Stimulated activated CD8-positive, alpha-beta memory T cell treated with anti-CD3 and anti-CD28 coated beads, Interleukin-7, amount 100 ng/mL, for 1 hour (primary cell): ENCODE results near the gene STT3B.

Experiments
- DNase-seq, 2 donors: peaks; one replicate each; pipeline ENCODE4 v3.0.0-alpha.2; 2020; ENCODE audit warnings: low read depth in 2 of 2

The STT3B gene

DNA sequence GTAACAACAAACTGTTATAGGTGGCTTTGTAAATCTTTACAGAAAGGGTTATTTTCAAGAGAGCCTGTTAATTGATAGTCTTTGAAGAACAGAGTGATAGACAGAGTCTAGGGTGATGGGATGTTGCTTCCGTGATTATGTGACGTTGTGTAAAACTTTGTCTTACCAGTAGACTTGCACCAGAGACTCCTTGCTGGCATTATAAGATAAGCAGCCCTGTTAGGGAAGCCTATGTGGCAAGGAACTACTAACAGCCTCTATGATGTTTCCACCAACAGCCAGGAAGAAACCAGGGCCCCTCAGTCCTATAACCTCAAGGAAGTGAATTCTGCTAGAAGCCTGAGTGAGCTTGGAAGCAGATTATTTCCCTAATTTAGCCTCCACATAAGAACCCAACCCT is 18.9 kb downstream of the STT3B start:
- DNase-seq, result no peak

DNA sequence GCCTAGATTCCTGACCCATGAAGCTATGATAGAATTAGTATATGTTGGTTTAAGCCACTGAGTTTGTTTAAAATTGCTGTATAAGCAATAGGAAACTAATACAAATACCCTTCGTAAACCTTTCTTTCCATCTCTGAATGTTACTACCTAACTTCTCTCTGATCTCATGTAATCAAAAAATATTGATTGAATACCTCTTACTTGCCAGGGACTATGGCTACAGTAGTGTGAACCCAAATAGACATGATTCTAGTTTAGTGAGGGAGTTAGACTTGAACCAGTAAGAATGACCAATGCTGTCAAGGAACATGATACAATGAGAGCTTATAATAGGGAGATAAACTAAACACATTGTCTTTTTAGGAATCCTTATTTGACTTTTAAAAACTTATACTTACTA is 19.4 kb downstream of the STT3B start:
- no peak for DNase-seq

DNA sequence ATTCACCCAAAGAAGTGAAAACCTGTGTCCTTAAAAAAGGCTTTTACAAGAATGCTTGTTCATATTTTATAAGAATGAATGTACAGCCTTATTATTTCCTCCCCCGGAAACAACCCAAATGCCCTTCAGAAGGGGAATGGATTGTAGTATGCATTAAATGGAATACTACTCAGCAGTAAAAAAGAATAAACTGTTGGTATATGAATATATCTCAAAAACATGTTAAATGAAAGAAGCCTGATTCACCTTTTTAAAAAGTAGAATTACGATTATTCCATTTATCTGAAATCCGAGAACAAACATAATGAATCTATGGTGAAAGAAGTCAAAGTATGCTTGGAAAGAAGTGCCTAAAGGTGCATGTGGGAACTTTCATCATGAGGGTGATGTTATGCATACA is 20.5 kb downstream of the STT3B start:
- DNase-seq, result no peak

DNA sequence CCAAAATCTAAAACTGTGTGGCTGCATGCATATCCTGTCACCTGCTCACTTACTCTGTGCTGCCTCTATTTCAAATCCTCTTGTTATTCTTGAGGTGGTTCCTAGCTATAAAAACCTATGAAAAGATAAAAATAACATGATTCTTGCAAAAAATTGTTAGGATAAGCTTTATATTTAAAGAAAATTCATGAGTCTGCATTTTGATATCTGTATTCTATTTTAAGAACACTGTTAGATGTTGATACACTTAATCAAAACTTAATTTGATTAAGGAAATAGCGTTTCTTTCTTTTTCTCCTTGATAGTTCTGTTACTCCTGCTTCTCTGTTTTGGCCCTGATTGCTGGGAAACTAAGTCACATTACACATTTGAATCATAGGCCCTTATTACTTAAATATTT is 22.5 kb downstream of the STT3B start:
- no peak for DNase-seq

DNA sequence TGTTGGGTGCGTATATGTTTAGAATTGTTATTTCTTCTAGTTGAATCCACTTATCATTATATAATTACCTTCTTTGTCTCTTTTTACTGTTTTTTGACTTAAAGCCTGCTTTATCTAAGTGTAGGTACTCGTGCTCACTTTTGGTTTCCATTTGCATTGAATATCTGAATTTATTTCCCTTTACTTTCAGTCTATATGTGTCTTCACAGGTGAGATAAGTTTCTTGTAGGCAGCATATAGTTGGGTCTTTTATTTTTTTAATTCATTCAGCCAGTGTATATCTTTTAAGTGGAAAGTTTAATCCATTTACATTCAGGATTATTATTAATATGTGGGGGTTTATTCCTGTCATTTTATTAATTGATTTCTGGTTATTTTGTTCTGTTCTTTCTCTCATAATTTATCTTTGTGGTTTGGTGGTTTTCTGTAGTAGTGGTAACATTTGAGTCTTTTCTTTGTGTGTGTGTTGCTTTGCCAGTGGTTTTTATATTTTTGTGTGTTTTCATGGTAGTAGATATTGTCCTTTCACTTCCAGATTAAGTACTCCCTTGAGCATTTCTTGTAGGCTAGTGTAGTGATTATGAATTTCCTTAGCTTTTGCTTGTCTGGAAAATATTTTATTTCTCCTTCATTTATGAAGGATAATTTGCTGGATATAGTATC is 27.3 kb downstream of the STT3B start:
- DNase-seq, result no peak

DNA sequence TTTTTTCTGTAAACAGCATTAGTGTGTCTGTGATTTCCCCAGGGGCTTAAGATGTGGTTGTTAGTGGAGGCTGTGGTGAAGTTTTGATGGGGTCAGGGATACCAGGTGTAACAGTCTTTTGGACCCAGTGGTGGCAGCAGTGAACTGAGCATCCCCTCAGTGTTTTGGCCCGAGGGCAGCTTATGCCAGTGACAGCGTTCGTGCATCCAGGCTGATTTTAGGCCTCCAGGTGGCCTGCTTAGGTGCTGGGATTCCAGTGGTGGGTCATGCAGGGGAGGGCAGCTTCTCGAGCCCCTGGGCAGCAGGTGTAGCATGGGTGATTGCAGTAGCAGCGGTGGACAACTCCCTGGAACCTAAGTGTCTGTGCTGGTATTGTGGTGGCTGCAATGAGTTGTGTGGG is 29.2 kb downstream of the STT3B start:
- DNase-seq, result no peak

DNA sequence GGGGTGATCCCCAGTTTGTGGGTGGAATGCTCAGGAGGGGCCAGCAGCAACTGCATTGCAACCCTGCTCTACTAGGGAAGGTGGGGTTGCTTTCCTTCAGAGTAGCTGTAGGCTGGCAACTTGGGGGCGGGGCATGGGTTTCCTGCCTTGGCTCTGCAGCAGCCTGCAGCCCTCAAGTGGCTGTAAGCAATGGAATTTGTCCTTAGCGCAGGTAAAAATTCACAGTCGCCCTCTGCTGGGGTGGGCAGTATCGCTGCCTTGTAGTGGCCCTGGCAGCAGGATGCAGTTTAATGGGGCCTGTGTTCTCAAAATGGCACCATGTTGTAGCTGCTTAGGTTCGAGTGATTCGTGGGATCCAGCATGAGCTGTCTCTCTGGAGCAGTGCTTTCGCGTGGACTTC is 29.8 kb downstream of the STT3B start:
- DNase-seq, result no peak

DNA sequence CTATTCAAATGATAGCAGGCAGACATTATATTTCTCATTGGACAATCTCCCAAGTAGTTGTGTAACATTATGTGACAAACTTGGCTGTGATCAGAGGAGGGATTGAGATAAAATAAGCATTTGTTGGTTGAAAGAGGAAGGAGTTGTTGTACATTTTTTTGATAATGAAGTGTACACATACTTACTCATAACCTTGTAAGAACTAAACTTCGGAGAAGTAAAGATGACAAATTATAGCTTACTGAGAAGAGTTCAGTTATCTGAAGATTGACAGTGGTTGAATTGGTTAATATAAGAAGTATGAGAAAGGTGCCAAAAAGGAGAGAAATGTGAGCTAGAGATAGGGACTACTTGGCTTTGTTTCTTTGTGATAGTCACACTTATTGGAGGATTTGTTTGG is 32.6 kb downstream of the STT3B start:
- no peak for DNase-seq

DNA sequence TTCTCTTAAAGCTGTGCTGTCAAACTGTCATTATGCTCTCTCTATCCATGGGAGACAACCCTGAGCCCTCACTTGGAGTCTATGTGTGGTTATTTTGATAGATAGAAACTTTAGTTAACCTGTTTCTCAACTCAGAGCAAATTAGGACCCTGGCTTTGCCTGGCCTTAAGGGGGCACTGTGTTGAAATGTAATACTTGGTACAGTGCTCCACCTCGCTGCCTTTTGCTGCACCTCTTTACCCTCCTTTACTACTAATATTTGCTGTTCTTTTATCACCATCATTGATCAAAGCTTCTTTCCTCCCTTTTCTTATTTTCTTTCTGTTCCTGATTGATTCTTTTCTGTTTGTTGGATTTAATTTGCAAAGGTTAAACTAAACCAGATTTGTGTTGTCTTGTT is 34.3 kb downstream of the STT3B start:
- no peak for DNase-seq

DNA sequence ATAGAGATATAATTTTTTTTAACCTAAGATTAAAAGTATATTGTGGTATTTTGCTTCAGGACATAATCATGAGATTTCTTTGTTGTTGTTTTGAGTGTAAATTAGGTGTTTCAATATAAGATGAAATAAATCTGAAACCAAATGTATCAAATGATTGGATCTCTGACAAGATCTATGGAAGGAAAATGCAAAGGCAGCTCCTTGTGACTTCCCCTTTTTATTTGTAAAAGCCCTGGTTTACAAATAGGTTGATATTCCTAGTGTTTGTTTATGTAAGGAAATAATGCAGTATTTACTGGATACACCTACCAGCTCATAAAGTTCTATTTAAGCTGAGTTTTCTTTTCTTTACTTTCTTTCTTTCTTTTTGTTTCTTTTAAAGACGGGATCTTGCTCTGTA is 35.9 kb downstream of the STT3B start:
- no peak for DNase-seq

DNA sequence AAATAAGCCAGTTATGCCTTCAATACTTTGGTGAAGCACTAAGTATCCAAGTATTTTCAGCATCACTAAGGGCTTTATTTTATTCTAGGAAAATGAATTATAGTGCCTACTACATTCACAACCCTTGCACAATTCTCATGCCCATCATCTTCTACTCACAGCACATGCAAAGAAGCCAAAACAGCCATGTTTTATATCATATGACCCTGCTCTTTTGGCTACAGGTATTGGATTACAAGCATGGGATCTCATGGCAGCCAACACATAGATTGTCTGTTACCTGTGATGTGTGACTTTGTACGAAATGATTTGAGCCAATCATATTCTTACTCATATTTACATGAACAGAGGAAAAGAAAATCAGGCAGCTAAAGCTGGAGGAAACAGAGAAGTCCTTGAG is 38.6 kb downstream of the STT3B start:
- DNase-seq, result no peak

DNA sequence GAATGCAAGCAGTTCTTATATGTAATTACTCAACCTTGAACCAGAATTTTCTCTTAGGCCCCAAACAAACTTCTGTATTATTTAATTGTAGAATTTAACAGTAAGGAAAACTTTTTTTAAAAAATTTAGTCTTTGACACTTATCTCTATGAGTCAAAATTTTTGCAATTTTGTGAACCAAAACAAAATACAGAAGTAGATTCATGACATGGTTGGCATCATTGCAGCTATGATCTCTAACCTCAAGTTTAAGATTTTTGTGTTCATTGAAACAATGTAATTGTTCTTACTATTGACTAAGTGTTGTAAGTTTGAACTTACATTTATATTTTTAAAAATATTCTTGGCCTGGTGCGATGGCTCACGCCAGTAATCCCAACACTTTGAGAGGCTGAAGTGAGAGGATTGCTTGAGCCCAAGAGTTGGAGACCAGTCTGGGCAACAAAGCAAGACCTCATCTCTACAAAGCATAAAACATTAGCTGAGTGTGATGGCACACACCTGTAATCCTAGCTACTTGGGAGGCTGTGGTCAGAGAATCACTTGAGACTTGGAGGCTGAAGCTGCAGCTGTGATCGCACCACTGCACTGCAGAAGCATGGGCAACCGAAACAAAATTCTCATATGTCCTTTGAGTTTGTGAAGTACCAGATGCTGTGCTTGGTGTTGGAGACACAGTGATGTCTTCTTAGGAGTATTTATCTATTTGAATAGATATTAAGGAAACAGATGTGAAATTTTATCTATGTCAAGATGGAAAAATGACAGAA is 39.7 kb downstream of the STT3B start:
- DNase-seq, result no peak

DNA sequence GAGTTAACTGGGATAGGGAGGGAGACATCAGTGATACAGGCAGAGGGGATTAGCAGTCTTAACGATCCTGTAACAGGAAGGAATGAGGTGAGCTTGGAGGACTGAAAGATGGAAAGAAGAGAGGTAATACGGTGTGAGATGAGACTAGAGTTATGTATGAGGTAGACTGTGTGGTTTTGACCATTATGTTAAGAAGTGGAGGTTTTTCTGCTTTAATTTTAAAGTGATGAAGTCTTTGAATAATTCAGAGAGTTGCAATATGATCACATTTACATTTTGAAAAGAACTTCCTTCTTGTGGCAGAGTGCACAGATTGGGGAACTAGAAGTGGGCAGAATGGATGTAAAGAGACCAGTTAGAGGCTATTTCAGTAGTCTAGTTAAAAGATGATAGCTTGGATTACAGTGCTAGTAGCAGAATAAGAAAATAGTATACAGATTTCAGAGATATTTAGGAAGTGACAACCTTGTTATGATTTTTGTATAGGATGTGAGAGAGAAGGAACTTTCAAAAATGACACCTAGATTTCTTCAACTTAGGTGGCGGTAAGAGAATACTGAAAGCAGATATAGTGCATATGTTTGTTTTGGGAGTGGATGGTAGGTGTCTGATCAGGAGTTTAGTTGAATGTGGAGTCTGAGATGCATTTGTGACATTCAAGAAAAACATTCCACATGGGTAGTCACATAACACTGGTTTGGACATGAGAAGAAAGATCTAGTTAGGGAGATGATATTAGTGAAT is 40.5 kb downstream of the STT3B start:
- DNase-seq, result no peak

DNA sequence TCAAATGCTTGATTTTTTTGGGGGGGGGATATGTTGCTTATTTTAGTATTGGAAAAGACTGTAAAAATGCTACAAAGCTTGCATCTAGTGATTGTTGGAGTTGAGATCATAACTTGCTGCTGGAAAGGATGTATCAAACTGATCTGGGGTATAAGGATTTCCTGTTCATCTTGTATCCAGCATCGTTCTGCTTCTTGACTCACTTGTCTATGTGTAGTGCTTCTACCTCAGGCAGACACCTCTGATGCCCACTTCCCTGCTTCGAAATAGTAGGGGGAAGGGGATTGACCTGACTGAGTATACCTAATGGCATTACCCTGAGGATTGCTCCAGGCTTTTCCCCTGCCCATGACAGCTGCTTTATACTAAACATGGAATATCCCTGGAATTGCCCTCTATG is 42.7 kb downstream of the STT3B start:
- no peak for DNase-seq

DNA sequence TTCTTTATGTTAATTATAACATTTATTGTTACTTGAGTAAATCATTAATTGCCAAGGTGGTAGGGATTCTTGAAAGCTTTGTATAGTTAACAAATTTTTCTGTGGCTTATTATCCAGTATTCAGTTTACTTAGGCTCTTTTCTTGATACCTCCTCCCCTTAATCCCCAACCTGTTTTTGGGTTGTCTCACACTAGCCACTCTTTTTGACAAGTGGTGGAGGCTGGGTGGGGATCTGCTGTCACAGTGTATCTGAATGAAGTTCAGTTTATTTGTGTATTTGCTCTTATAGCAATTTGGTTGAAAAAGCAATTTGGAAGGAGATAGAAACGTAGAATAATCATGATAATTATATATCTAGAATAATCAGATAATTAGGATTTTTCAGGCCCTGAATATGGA is 43.8 kb downstream of the STT3B start:
- no peak for DNase-seq

DNA sequence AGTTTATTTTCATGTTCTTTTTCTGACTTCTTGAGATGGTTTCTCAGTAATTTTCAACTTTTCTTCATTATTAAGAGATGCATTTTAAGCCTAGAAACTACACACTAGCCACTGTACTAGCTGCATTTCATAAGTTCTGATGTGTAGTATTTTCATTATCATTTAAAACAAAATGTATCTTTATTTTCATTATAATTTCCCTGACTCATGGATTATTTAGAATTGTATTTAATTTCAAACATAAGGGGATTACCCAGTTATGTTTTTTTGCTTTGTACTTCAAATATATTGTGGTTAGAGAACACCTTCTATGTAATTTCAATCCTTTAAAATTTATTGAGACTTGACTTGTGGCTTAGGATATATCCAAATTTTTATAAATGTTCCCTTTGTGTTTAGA is 44.5 kb downstream of the STT3B start:
- DNase-seq, result no peak

DNA sequence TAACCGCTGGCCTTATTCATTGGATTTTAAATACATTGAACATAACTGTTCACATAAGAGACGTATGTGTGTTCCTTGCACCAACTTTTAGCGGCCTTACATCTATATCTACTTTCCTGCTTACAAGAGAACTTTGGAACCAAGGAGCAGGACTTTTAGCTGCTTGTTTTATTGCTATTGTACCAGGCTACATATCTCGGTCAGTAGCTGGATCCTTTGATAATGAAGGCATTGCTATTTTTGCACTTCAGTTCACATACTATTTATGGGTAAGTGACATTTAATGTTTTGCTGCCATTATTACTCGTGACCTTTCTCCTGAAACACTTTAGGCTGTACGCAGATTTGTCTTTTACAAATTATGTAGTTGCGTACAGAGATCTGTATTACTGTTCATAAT is 47.1 kb downstream of the STT3B start:
- no peak for DNase-seq

DNA sequence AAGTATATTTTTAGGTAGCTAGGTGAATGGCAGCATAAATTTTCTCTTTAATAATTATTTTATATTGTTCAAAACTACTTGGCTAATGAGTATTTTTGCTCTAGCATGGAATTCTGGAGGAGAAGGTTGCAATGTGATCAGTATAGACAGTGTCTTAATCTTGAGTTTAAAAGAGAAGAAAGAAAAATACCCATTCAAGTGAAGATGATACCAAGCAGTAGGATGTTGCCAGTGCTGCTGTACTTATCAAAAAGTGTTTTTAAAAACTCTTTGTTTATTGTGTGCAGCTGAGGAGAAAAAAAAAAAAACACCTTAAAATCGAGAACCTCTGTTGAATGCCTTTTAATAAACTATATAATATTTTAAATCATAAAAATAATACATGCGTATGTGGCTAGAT is 47.9 kb downstream of the STT3B start:
- DNase-seq, result no peak

DNA sequence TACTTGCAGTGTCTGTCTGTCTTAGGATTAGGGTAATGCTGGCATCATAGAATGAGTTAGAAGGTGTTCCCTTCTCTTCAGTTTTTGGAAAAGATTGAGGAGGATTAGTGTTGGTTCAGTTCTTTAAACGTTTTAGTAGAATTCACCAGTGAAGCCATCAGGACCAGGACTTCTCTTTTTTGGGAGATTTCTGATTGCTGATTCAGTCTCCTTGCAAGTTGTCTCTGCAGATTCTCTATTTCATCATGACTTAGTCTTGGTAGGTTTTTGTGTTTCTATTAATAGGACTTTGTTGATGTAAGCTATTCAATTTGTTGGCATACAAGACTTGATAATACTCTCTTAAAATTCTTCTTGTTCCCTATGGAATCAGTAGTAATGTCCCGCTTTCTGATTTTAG is 48.9 kb downstream of the STT3B start:
- no peak for DNase-seq

DNA sequence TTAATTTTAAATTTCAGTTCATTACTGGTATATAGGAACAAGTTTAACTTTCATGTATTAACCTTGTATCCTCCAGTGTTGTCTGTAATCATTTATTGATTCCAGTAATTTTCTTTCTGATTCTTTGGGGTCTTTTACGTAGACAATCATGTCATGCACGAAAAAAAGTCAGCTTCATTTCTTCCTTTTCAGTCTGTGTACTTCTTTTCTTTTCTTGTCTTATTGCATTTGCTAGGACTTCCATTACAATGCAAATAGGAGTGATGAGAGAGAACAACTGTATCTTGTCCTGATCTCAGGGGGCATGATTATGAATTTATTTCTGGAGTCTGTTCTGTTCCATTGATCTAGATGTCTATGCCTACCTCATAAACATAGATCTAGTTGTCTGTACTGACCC is 56.5 kb downstream of the STT3B start:
- DNase-seq, result no peak

DNA sequence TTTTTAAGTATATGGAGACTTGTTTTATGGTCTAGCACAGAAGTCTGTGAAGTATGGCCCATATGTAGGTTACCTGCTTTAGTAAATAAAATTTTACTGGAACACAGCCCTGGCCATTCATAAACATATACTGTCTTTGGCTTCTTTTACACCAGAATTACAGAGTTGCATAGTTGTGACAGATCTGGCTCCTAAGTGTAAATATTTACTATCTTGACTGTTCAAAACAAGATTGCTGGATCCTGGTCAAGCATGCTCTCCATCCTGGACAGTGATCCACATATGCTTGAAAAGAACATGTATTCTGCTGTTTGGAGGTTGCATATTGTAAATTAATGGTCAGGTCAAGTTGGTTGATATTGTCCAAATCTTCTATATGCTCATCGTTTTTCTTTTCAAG is 57.9 kb downstream of the STT3B start:
- no peak for DNase-seq

DNA sequence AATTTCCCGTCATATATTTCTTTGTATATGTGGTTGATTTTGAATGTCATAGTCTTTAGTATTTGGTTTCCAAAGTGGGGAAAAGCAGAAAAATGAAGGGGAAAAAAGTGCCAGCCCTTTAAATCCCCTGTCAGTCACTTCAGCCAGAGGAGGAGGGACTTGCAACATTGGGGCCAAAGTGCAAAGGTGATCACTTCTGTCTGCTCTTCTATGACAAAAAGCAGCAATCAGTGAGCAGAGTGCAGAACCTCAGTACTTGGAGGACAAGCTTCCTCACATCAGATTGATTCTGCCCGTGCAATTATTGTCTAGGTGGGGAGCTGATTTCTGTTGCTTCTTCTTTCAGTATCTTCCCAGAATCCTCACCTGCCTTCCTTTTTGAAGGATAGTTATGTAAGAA is 60.0 kb downstream of the STT3B start:
- DNase-seq, result no peak

DNA sequence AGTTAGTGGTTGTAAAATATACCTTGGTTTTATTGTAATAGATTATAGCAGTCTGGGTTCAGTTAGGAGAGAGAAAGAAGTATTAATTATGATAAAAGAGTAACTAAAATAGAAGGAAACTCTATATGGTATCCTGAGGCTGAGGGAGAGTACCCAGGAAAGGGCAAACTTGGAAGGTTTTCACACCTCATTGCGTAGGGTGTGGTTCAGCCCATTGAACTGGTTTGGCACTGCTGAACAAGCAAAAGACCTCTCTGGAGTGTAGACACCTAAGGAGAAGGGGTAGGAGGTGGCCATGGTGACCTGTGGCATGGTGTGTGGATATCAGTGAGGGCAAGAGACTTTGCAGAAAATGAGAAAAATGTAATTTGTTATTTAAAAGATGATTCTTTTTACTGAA is 63.5 kb downstream of the STT3B start:
- no peak for DNase-seq
